COLO668 (cell line): ENCODE measurements around the gene KIF21B.

Source experiments
- DNase-seq: peaks from one replicate; lab custom pipeline; 2025; ENCODE audit not compliant: unreplicated experiment; lab: John Stamatoyannopoulos, UW

Gene KIF21B, protein sequence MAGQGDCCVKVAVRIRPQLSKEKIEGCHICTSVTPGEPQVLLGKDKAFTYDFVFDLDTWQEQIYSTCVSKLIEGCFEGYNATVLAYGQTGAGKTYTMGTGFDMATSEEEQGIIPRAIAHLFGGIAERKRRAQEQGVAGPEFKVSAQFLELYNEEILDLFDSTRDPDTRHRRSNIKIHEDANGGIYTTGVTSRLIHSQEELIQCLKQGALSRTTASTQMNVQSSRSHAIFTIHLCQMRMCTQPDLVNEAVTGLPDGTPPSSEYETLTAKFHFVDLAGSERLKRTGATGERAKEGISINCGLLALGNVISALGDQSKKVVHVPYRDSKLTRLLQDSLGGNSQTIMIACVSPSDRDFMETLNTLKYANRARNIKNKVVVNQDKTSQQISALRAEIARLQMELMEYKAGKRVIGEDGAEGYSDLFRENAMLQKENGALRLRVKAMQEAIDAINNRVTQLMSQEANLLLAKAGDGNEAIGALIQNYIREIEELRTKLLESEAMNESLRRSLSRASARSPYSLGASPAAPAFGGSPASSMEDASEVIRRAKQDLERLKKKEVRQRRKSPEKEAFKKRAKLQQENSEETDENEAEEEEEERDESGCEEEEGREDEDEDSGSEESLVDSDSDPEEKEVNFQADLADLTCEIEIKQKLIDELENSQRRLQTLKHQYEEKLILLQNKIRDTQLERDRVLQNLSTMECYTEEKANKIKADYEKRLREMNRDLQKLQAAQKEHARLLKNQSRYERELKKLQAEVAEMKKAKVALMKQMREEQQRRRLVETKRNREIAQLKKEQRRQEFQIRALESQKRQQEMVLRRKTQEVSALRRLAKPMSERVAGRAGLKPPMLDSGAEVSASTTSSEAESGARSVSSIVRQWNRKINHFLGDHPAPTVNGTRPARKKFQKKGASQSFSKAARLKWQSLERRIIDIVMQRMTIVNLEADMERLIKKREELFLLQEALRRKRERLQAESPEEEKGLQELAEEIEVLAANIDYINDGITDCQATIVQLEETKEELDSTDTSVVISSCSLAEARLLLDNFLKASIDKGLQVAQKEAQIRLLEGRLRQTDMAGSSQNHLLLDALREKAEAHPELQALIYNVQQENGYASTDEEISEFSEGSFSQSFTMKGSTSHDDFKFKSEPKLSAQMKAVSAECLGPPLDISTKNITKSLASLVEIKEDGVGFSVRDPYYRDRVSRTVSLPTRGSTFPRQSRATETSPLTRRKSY (N-terminal part only)

DNA sequence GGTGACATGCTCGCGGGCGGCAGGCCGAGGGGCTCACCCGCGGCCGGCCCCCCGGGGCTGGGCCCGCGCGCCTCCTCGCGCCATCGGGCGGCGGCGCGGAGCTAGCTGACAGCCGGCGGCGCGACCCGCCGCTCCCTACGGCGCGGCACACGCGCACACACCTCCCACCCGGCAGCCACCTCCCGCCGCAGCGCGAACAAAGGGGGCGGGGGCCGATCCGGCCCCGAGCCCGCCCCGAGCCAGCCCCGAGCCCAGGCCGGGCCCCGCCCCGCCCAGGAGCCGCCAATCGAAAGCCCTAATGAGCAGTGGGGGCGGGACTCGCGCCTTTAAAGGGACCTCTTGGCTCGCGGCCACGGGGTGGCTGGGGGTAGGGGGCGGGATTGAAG lies at the start of gene KIF21B:
TSS of gene KIF21B (minus strand) at position 198 of the 386 bp plus-strand sequence. CDS start 331 bp downstream, outside the sequence.
- DNase-seq, result peak; percentile 94

DNA sequence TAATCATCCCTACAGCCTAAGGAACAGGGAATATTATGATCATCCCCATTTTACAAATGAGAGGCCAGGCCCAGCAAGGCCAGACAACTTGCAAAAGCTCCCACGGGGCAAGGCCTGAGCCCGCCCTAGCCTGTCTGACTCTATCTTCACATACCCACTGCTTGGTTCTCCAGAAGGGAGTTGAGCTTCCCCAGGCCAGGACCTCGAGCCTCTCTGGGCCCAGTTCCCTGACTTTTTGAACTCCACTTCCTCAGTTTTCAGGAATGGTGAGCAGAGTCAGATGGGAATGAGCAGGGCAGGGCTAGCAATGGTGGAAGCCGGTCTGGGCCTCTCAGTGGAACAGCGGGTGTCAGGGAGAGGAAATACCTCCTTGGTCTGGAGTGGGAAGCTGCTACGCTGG lies 49.4 kb upstream of the KIF21B start:
- DNase-seq, result no peak

DNA sequence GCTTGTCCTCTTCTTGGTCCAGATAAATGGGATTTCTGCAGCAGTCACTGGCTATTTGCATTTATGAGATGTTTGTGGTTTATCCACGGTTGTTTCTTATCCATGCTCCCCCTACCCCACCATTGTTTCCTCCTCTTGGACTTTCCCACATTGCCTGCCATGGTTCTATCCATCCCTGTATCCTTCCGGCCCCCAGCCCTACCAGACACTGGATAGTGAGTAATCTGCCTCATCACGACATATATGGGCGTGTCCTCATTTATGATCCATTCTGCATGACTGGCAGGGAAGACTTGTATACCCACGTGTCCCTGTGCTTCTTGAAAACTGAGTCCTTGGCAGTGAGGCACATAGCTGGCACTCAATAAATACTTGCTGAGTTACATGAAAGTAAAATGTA lies 48.6 kb upstream of the KIF21B start:
- DNase-seq, result no peak

DNA sequence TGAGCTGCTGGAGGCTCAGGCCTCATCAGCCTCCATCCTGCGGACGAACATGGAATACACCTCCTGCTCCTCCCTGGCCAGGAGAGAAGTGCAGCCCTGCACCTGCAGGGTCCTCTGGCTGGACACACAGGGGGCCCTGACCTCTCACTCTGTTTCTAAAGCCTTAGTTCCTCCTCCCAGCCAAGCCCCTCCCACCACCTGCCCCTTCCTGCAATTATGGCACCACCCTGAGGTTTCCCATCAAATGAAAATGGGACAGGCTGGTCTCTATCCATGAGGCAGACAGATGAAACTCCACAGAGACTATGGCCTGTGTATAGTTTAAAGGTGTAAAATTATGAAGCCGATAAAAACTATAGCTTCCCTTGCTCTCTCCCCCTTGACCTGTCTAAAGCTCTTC lies 46.1 kb upstream of the KIF21B start:
- peak; percentile 13 for DNase-seq

DNA sequence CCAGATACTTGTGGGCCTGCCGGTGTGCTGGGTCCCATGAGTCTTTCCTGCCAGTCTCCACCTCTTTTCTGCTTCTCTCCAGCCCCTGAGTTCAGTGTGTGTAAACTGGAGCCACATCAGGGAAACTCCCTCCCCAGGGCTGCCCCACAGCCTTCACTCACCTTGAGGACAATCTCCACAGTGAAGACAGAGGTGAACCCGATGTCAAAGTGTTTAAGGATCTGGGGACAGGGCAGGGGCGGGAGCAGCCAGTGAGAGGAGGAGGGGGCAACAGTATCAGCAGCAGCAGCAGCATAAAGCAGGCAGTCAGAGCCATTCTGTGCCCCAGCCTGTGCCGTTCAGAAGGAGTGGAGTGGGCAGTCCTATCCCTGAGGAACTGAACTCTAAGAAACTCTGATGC lies 45.5 kb upstream of the KIF21B start:
- no peak for DNase-seq

DNA sequence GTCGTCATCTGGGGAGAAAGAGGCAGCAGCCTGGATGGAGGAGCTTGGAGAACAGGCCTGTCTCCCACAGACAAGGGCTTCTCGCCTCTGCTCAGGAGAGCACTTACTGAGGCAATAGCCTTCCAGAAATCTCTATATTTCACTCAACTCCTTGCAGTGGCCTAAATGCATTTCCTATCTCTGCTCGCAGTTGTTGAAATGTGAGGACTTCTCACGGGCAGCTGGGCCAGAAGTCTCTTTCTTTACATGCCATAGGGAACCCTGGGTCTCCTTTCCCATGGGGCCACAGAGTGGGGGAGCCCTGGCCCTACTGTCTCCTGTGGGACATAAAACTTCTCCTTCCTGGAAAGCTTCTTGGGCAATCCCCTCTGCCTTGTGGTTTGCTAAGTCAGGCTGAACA lies 43.5 kb upstream of the KIF21B start:
- no peak for DNase-seq

DNA sequence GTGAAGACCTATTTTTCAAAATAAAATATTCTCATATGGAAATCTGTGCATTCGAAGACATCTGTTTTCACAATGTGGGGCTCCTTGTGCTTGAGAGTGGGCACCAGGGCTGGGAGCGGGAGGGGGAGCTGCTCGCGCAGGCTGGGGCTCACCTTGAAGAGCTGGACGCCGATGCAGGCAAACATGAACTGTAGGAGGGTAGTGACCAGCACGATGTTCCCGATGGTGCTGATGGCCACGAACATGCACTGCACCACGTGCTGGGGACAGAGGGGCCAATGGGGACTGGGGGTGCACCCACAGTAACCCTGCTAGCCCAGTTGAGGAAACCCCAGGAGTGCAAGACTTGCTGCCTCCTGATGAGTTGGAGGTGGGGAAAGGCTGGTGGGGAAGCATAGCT lies 42.2 kb upstream of the KIF21B start:
- no peak for DNase-seq

DNA sequence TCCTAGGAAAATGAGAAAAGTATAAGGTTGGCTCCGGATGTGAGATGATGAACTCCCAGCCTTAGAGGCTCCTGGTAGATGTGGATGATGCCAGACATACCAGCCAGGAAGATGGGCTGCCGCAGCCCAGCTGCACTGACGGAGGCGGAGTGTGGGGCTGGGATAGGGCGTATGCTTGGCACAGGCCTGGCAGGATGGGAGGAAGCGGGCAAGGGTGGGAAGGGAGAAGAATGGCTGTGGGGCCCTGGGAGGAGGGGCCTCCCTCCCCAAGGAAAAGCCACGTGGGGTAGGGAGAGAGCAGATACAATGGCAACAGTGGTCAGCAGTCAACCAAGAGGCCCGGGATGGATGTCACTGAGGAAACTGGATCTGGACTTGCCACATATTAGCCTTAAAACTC lies 41.3 kb upstream of the KIF21B start:
- DNase-seq, result no peak

DNA sequence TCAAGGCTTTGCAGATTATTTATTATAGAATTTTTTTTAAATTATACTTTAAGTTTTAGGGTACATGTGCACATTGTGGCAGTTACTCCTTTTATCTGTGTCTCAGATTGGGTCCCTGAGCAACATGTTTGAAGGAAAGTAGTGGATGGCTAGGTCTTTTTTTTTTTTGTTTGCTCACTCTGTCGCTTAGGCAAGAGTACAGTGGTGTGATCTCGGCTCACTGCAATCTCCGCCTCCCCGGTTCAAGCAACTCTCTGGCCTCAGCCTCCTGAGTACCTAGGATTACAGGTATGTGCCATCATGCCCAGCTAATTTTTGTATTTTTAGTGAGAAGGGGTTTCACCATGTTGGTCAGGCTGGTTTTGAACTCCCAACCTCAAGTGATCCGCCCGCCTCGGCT lies 39.6 kb upstream of the KIF21B start:
- no peak for DNase-seq

DNA sequence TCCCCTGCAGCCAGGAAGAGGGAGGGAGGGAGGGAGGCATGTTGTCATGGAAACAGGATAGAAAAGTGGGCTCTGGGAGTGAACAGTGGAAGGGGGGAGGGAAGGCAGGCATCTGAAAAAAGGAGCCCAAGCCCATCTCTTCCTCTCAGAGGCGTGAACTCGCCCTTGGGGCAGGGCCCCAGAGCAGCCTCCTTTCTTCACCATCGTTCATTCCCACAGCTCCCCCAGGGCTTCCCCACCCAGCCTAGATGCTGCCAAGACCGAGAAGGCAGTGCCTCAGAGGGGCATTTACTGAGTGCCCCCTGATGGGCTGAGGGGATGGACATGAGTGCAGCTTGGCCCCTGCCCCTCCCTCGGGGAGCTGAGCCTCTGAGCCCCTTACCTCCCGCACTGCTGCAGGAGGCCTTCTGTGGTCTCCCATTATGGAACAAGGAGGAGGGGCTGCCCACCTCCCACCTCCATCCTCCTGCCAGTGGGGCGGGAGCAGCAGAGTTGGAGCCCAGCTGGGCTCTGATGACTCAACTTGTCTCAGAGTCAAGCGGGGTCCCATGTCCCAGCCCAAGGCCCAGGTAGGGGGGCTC lies 39.1 kb upstream of the KIF21B start:
- no peak for DNase-seq

DNA sequence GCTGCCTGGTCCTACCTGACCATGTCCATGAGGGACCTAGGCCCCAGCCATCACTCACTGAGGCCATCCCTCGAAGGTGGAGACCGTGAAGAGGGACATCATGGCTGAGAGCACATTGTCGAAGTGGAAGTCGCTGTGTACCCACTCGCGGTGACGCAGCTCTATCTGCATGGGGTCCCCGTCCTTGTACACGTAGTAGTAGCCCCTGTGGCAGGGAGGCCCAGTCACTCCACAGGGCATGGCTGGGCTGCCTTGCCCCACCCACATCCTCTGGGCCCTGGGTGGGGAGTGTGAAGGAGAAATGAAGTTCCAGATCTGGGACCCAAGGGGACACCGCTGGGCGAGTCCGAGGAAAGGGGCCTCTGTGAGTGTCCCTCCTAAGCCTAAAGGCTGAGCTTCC lies 38.4 kb upstream of the KIF21B start:
- DNase-seq, result no peak

DNA sequence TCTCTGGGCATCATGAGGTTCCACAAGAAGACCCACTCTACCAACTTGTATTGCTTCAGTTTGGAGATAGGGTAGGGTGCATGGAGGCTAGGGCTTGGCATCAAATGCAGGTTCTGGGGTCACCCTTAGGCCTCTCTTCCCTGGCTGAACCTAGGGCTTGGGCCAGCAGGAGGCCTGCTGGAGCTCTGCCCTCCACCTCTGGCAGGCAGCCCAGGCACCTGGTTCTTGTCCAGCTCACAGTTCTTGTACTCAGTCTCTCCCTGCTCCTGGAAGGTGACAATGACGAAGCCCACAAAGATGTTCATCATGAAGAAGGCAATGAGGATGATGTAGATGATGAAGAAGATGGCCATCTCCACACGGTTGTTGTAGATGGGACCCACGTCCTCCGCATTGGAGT lies 37.5 kb upstream of the KIF21B start:
- no peak for DNase-seq

DNA sequence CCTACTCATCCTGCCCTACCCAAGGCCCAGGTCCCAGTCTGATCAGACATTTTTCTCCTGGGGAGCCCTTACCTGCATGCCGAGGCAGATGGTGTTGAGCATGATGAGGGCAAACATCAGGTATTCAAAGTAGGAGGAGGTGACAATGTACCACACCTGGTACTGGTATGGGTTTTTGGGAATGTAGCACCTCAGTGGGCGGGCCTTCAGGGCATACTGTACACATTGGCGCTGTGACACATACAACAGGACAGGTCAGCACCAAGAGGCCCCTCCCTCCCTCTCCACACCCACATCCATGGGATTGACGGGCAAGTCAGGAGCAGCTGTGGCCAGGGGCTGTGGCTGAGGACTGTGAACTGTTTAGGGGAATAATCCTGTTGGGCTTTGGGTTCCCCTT lies 37.1 kb upstream of the KIF21B start:
- DNase-seq, result peak; percentile 65

DNA sequence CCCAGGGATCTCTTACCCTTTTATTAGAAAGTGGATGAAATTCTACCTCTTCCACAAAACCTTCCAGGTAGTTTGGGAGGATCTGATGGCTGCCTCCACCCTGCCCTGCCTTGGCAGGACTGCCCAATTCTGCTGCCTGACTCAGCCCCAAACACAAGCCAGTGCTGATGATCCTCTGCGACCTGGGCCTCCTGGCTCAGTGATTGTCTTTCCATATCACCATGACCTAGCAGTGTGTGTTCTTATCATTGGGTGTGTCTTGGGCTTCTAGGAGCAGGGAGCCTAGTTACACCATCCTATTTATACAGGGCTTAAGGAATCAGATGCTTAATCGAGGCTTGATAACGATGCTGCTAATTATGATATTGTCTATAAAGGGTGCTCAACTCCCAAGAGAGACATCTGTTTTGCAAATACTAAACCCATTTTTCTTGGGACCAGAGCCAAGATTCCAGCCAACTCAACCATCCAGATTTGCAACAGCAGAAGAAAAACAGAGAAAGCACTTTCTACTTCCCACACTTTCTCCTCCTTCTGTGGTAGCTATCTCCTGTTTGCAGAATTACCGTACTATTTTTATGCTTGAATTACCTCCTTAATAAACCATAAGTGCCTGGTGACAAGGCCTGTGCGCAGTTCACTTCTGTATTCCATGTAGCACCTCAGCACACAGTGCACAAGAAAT lies 36.5 kb upstream of the KIF21B start:
- no peak for DNase-seq

DNA sequence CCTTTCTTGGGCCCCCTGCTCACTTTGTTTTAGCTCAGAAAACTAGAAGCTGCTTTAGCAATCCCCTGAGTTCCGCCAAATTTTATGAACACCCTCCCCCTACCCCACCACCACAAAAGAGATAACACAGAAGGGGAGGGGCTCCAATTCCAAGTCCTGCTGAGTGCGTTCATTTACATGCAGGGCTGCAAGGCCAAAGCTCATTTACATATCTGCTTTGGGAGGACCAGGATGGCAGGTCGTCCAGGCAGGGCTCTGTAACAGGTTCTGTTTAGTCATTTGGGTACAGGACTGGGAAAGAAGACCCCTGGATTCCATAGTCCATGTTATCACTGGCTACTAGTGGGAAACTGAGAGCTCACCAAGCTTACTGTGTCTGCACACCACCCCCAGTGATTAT lies 35.9 kb upstream of the KIF21B start:
- DNase-seq, result no peak

DNA sequence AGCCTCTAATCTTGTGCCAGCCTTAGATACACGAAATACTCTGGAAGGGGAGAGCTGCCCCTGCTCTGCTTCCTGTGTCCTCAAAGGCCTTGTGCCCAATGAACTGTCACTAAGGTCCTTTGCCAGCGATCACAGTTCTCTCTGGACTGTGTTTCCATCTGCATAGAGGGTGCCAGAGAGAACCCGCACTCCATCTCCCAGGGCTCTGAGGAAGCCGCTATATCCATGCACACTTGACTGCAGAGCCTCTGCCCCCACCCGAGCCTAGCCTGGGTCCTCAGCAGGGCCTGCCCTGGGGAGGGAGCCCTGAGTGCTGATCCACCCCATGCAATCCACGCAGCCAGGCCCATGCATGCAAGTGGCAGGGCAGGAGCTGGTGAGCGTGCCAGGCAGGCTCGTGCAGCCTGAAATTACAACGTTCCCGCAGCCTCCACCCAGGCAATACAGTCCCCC lies 30.6 kb upstream of the KIF21B start:
- DNase-seq, result no peak

DNA sequence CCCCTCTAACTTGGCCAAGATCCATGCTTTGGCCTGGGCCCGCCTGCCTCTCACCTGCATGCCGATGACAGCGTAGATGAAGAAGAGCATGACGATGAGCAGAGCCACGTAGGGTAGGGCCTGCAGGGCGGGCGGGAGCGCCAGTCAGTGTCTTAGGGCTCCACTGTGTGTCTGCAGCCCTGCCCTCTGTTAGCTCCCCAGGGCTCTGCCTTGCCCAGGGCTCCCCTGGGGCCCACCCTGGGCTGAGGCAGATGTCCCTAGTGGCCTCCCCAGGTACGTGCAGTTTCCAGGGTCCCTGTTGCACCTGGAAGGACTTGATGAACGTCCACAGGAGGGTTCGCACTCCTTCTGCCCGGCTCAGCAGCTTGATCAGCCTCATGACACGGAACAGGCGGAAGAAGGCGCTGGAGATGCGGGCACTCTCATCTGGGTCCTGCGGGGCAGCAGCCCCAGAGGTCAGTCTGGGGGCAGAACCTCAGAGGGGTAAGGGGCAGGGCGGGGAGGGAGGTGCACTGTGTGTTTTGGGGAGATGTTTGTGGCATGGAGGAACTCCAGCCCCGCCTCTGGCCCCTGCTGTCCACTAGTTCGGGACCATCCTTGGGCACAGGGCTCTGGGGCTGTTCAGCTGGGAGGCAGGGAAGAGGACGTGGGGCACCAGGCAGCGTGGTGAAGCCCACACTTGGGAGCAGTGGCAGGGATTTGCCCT lies 29.8 kb upstream of the KIF21B start:
- peak; percentile 11 for DNase-seq

DNA sequence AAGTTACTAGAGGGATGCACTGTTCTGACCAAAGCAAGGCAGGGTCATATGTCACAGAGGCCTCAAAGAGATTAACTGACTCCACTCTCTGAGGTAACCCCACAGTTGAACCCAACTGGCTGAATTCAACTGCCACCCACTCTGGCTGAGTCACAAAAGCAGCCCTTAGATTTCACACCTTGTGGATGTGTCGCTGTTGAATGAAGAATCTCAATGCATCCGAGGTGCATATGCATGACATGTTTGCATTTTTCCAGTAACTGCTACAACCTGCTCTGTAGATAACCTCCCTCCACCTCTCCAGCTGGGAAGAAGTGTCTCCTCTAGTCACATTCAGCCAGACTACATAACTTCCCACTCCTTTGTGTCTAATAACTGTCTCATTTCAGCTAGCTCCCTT lies 27.9 kb upstream of the KIF21B start:
- DNase-seq, result no peak

DNA sequence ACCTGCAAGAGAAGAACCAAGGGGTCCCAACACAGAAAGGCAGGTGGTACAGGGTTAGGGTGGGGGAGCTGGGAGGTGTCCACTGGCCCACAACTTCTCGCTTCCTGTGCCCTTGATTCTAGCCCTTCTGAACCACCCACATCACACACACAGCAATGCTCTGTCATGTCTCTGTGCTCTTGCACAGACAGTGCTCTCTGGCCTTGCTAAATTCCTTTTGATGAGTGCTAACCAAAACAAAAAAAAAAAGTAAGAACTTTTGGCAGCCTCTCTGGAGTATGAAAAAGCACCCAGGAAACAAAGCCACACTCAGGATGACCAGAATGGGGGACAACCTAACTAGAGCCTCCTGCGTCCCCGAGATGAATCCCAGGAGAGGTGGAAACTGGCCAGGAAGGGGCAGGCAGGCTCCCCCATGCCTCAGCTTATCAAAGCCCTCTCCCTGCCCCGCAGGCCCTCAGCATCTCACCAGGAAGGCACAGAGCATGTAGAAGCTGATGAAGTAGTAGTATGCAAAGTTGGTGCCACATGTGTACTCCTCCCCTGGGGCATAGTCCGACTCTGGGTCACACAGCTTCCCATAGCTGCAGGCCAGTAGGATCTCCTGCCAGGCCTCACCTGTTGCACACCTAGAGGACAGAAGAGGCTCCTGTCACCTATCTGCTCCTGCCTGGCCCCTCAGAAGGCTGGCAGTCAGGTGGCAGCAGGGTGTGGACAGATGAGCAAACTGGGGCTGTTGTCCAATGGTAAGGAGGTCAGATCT lies 27.2 kb upstream of the KIF21B start:
- DNase-seq, result no peak
